Articular chondrocyte of knee joint (primary cell): ENCODE measurements around the gene GABRB1. TPM values are rescaled to one million over a fixed set of nuclear protein-coding genes. Genes with fewer than 3 reads are reported as not detected.

Experiments used
- total RNA-seq: library from RNA; depleted of rRNA; stranded (reverse); fragments of >200 nt; gene quantifications from 2 replicates; pipeline ENCODE4 v1.2.3, GENCODE V29; 2012

GABRB1 gene
- 0.91 and 1.4 TPM in 2 replicates for total RNA-seq

DNA sequence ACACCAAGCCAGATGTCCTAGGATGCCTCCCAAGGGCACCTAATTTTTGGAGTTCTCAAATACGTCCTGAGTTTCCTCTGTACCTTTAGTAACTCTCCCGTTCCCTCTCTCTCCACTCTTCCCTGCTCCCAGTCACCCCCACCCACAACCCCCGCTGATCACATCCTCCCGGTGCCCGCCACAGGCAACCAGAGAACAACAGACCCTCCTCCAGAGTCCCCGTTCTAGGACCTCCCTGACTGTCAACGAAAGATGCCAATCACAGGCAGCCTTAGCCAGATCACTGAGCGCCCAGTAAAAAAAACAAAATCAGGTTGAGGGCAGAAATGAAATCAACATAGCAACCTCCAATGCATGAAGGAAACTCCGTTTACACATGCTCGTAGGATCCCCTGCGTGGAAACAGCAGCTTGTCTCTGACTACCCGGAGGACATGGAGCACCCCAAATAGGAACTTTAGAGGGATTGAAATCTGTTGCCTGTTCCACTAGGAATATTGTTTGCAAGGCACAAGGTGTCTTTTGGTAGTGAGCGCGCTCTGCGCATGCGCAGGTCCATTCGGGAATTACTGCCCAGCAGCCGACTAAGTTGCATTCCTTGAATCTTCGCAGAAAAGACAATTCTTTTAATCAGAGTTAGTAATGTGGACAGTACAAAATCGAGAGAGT is at the start of gene GABRB1:
Gene GABRB1 (plus strand): TSS at position 557 of the 668 bp plus-strand sequence.

DNA sequence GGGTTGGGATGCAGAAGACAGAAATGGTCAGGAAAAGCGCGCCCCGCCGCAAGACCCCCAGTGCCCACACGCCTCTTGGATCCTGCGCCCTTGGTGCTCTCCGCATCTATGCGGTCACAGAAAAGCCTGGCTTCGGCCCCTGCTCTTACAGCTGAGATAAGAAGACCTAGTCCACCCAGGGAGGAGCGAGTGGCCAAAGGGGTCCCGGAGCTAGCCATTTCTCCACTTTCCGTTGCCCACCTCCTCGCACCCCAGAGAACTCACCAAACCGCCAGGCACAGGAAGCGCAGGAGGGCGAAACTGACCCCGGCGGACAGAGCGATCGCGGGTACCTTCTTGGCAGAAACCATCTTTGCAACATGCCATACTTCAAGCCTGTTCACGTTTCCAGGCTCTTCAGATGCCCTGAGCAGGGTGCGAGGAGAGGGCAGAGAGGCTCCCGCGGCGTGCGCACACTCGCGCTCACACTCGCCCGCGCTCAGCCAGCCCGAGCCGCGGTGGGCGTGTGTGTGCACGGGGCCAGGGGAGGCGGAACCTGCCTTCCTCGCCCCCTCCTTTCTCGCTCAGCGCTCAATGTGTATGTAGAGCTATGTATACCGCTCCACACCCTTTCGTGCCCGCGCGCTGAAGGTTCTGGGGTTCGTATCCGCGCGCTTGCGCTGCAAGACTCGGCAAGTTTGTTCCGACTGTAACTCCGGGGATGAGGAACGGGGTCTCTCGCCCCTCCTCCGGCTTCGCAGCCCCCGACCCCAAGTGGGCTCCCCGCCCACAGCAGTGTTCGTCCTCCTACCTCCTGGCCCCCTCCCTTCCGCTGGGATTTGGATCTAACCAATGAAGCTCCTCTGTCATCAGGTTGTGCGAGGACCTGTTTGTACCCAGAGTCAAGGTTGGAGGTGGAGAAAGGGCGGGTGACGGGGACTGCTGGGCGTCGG is 38.0 kb upstream of the GABRB1 start, which contains the start of gene GABRA4:
Gene GABRA4 (minus strand): TSS at position 507 of the 932 bp plus-strand sequence. CDS start 157 bp downstream, at position 350.

GRCh38 chr4:47463235-47463956 is 432.0 kb downstream of the GABRB1 start, which contains the start of gene COMMD8:
COMMD8 (minus strand) TSS chr4:47463702; CDS start chr4:47463651, 51 bp downstream.

Other genes starting within 250 kb of the GABRB1 start
- gene COX7B2, start 122.3 kb upstream of the GABRB1 start, total RNA-seq = not detected in 2 replicates
- 0.39 and 0.86 TPM in 2 replicates for gene GABRA4, start 38.0 kb upstream of the GABRB1 start, total RNA-seq